DND-41 (cell line): Measurements from ENCODE around the gene SART1.

Experiments used
- ATAC-seq: fragments of 200-7000 bp; cut with Tn5 transposase; 3 replicates; pipeline ENCODE4 v1.9.1; 2021; ENCODE audit warnings: low read depth; ENCODE audit not compliant: insufficient read depth
- DNase-seq: peaks from one replicate; pipeline ENCODE4 v3.0.0-alpha.2; 2020
- H2AFZ ChIP-seq: 2 replicates; pipeline ENCODE4 v1.6.0; 2012; ENCODE audit warnings: low read depth, low read length
- H3K27ac ChIP-seq: 2 replicates; pipeline ENCODE4 v1.5.1; 2012; ENCODE audit warnings: low read length, inconsistent platforms
- H3K27me3 ChIP-seq: fragments of 200-600 bp; sonication (generic); 2 replicates; pipeline ENCODE4 v1.6.0; 2012; ENCODE audit warnings: low read length, mild to moderate bottlenecking, inconsistent platforms; ENCODE audit not compliant: insufficient read depth, poor library complexity
- H3K36me3 ChIP-seq: 2 replicates; pipeline ENCODE4 v1.5.1; 2012; ENCODE audit warnings: low read length, inconsistent platforms; ENCODE audit not compliant: insufficient read depth
- H3K4me1 ChIP-seq: 2 replicates; pipeline ENCODE4 v1.5.1; 2012; ENCODE audit warnings: mild to moderate bottlenecking, low read length; ENCODE audit not compliant: insufficient read depth
- H3K4me2 ChIP-seq: 2 replicates; pipeline ENCODE4 v1.6.0; 2012; ENCODE audit warnings: mild to moderate bottlenecking, moderate library complexity, low read length, inconsistent platforms; ENCODE audit not compliant: insufficient read depth
- H3K4me3 ChIP-seq, 2 experiments: fragments of 200-600 bp in 1 of 2; shearing (Covaris generic) in 1 of 2; 2 replicates each; pipeline ENCODE4 v1.5.1; 2012 to 2016; ENCODE audit warnings: inconsistent platforms in 2 of 2, low read length in 2 of 2, mild to moderate bottlenecking in 2 of 2, low read depth in 1 of 2, moderate library complexity in 1 of 2
- H3K79me2 ChIP-seq: 2 replicates; pipeline ENCODE4 v1.6.0; 2012; ENCODE audit warnings: low read length, inconsistent platforms; ENCODE audit not compliant: insufficient read depth
- H3K9ac ChIP-seq: 2 replicates; pipeline ENCODE4 v1.6.0; 2012; ENCODE audit warnings: low read depth, mild to moderate bottlenecking, inconsistent platforms, low read length, moderate library complexity
- H3K9me3 ChIP-seq: 2 replicates; pipeline ENCODE4 v1.5.1; 2012; ENCODE audit warnings: low read length, moderate library complexity, mild to moderate bottlenecking, inconsistent platforms; ENCODE audit not compliant: insufficient read depth, severe bottlenecking
- H4K20me1 ChIP-seq: 2 replicates; pipeline ENCODE4 v1.6.0; 2012; ENCODE audit warnings: low read length; ENCODE audit not compliant: insufficient read depth
- EZH2 ChIP-seq: IDR thresholded peaks from 3 replicates; pipeline ENCODE4 v1.6.1; 2012; ENCODE audit warnings: borderline replicate concordance, low read depth, mild to moderate bottlenecking, moderate library complexity, low read length, inconsistent platforms; ENCODE audit not compliant: severe bottlenecking
- TF ChIP-seq, protein P1 (sequence below): IDR thresholded peaks from 2 replicates; pipeline ENCODE4 v1.5.1; 2012; ENCODE audit warnings: borderline replicate concordance, low read length, moderate library complexity, mild to moderate bottlenecking; ENCODE audit not compliant: poor library complexity, severe bottlenecking; ENCODE audit errors: extremely low read depth

Gene SART1

DNA sequence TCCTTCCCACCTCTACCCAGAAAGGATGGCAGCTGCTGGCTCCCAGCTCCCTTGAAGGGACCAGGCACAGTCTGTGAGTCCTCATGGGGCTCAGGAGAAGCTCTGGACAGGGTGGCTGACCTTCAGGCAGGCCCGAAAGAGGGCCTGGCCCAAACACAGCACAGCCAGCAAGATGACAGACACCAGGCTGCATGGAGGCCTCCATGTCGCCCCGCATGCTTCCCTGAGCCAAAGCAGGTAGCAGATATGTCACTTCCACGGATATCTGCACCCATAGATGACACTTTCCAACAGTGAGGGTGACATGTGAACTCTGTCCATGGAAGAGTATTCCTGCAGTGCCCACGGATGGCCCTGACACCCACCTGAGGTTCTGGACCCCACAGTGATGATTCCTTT, 22.1 kb downstream of the SART1 start:
- TF ChIP-seq EZH2: no peak
- TF ChIP-seq, protein P1, sequence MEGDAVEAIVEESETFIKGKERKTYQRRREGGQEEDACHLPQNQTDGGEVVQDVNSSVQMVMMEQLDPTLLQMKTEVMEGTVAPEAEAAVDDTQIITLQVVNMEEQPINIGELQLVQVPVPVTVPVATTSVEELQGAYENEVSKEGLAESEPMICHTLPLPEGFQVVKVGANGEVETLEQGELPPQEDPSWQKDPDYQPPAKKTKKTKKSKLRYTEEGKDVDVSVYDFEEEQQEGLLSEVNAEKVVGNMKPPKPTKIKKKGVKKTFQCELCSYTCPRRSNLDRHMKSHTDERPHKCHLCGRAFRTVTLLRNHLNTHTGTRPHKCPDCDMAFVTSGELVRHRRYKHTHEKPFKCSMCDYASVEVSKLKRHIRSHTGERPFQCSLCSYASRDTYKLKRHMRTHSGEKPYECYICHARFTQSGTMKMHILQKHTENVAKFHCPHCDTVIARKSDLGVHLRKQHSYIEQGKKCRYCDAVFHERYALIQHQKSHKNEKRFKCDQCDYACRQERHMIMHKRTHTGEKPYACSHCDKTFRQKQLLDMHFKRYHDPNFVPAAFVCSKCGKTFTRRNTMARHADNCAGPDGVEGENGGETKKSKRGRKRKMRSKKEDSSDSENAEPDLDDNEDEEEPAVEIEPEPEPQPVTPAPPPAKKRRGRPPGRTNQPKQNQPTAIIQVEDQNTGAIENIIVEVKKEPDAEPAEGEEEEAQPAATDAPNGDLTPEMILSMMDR: no peak
- Histone ChIP-seq H3K4me3 (no peak overlapping the region), H3K79me2 (no peaks in the 10 kb centered on the region), H3K36me3 (peaks cover 9% of the 10 kb centered on the region), H3K27ac (no peak overlapping the region), H3K9me3 (no peaks in the 10 kb centered on the region), H3K4me1 (no peaks in the 10 kb centered on the region), H3K4me2 (no peak overlapping the region), H4K20me1 (no peaks in the 10 kb centered on the region), H2AFZ (no peak overlapping the region), H3K9ac (no peak overlapping the region), H3K27me3 (no peaks in the 10 kb centered on the region)
- DNase-seq (no peak), ATAC-seq (no peak)

DNA sequence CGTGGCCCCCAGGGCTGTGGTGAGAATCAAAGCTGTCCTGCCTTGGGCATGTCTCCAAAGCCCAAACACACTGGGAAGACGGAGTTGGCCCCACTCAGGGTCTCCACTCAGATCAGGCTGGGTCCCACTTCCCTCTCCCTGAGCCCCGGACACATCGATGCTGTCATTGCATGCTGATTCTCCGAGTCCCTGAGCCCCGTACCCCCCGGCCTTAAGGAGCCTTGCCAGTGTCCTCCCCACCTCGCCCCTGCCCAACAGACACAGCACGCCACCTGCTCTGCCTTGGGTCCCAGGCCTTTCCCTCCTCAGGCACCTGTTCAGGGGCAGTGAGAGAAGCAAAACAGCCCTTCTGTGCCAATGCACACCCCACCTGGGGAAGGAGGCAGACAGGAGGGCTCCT, 25.8 kb downstream of the SART1 start:
- H3K79me2 ChIP-seq: no peaks in the 10 kb centered on the region
- H4K20me1 ChIP-seq: no peaks in the 10 kb centered on the region
- no peak overlapping the region for H2AFZ ChIP-seq
- H3K4me1 ChIP-seq: peaks cover 3% of the 10 kb centered on the region
- no peaks in the 10 kb centered on the region for H3K9me3 ChIP-seq
- no peak overlapping the region for H3K27ac ChIP-seq
- no peak overlapping the region for H3K9ac ChIP-seq
- no peak for ATAC-seq
- H3K36me3 ChIP-seq: peaks cover 2% of the 10 kb centered on the region; the same call in 1 of the 2 replicates
- no peak for DNase-seq
- H3K4me2 ChIP-seq: no peak overlapping the region
- no peaks in the 10 kb centered on the region for H3K27me3 ChIP-seq
- no peak for TF ChIP-seq EZH2
- TF ChIP-seq, protein P1: no peak
- H3K4me3 ChIP-seq: no peak overlapping the region

DNA sequence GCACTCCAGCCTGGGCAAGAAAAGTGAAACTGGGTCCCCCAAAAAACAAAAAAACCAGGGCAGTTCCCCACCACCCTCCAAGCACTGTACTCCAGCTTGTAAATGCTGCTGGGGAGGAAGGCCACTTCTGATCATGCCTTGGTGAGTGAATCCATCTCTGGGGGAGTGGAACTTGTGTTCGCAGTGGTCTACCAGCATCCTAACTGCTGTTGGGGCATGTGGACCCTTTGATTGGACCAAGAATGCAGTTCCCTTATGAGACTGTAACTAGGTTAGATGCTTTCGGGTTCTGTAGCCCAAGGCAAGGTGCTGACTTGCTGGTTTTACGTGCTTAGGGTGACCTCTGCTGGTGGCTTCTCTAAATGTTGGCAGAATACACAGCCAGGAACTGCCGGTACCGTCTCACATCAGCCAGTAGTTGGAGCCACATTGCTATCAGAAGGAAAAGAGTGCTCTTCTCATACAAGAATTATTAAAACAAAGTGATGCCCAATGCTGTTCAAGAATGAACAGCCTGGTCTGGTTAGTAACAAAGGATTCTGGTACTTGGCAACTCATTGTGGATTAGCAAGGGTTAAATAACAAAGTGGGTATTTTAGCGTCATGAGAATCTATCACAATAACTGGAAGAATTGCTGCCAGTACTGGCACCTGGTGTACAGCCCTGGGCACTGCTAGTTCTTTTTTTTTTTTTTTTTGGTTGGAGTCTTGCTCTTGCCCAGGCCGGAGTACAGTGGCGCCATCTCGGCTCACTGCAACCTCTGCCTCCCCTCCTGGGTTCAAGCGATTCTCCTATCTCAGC, 27.5 kb downstream of the SART1 start:
- H3K27ac ChIP-seq: peak overlapping the region; percentile 39; the same call in 1 of the 2 replicates
- no peaks in the 10 kb centered on the region for H3K79me2 ChIP-seq
- ATAC-seq: peak; percentile 99
- no peak overlapping the region for H3K4me2 ChIP-seq
- DNase-seq: peak; percentile 94
- no peak overlapping the region for H3K4me3 ChIP-seq
- no peaks in the 10 kb centered on the region for H4K20me1 ChIP-seq
- H2AFZ ChIP-seq: peak overlapping the region; percentile 55; the same call in 1 of the 2 replicates
- no peak overlapping the region for H3K9ac ChIP-seq
- no peaks in the 10 kb centered on the region for H3K27me3 ChIP-seq
- H3K4me1 ChIP-seq: peaks cover 3% of the 10 kb centered on the region
- peaks cover 2% of the 10 kb centered on the region; the same call in 1 of the 2 replicates for H3K36me3 ChIP-seq
- H3K9me3 ChIP-seq: no peaks in the 10 kb centered on the region
- TF ChIP-seq, protein P1: peak; percentile 98
- TF ChIP-seq EZH2: no peak
